Endometrial microvascular endothelial cells (primary cell): ENCODE measurements around the gene OLFML2A. TPM values are rescaled to one million over a fixed set of nuclear protein-coding genes. Genes with fewer than 3 reads are reported as not detected.

Experiments
- in situ Hi-C: cut with HindIII; loops from 2 replicates; pipeline ENCODE4 v1.10.0; 2017; ENCODE audit warnings: low sequenced_read_pairs, low pct_unique_long_range_greater_than_20kb; ENCODE audit errors: inconsistent ontology term
- total RNA-seq: library from RNA; depleted of rRNA; stranded (reverse); fragments of >200 nt; gene quantifications from one replicate; pipeline ENCODE4 v1.2.3, GENCODE V29; 2015; ENCODE audit errors: inconsistent ontology term

OLFML2A gene
- total RNA-seq, 1 donor from 2014 or later, result not detected

GRCh38 chr9:124808246-124808956 lies 31.5 kb downstream of the OLFML2A start:
- in situ Hi-C loops, result no loop called here

- in situ Hi-C loops, result no loop called here
Observed at GRCh38 chr9:124809211-124809610, 32.3 kb downstream of the OLFML2A start.

- in situ Hi-C loops, result no loop called here
Observed at GRCh38 chr9:124809741-124810500, 33.0 kb downstream of the OLFML2A start.

GRCh38 chr9:124810663-124811355 lies 33.9 kb downstream of the OLFML2A start:
- in situ Hi-C loops, result no loop called here

GRCh38 chr9:124812441-124812876 lies 35.5 kb downstream of the OLFML2A start:
- in situ Hi-C loops, result no loop called here

- in situ Hi-C loops, result no loop called here
Observed at GRCh38 chr9:124813041-124813440, 36.1 kb downstream of the OLFML2A start.

- in situ Hi-C loops, result no loop called here
Observed at GRCh38 chr9:124813501-124814163, 36.7 kb downstream of the OLFML2A start.

GRCh38 chr9:124814164-124814535 lies 37.2 kb downstream of the OLFML2A start:
- in situ Hi-C loops, result no loop called here

- in situ Hi-C loops, result no loop called here
Observed at GRCh38 chr9:124815601-124816000, 38.7 kb downstream of the OLFML2A start.

GRCh38 chr9:124818431-124819281 lies 41.7 kb downstream of the OLFML2A start:
- in situ Hi-C loops, result no loop called here

- in situ Hi-C loops, result no loop called here
Observed at GRCh38 chr9:124820698-124821623, 44.0 kb downstream of the OLFML2A start.

- in situ Hi-C loops, result no loop called here
Observed at GRCh38 chr9:124828489-124829333, 51.8 kb downstream of the OLFML2A start.

GRCh38 chr9:124829334-124829669 lies 52.4 kb downstream of the OLFML2A start:
- in situ Hi-C loops, result no loop called here

- in situ Hi-C loops, result no loop called here
Observed at GRCh38 chr9:124830593-124830992, 53.7 kb downstream of the OLFML2A start.

GRCh38 chr9:124831642-124832364 lies 54.9 kb downstream of the OLFML2A start:
- in situ Hi-C loops, result no loop called here

GRCh38 chr9:124834591-124834990 lies 57.7 kb downstream of the OLFML2A start:
- in situ Hi-C loops, result no loop called here
